Measurements from ENCODE around the gene LY6G6D. TPM values are rescaled to one million over a fixed set of nuclear protein-coding genes. Genes with fewer than 3 reads are reported as not detected.

LY6G6D gene
- total RNA-seq, 1 donor from 2014 or later = not detected

GRCh38 chr6:31717499-31718222 is 2.5 kb downstream of the LY6G6D start:
- Histone ChIP-seq H3K4me3 (no peak overlapping the region), H3K27me3 (no peaks in the 10 kb centered on the region), H3K36me3 (no peaks in the 10 kb centered on the region), H3K27ac (no peak overlapping the region), H3K4me1 (no peaks in the 10 kb centered on the region), H3K9me3 (no peaks in the 10 kb centered on the region)
- no peak for TF ChIP-seq CTCF (IDR thresholded peaks at IDR 0.05)
- DNase-seq (ENCODE audit: low spot score in 2 of 2) = no peak
- intact Hi-C loops (cut with DNase I) = no loop called here

DNA sequence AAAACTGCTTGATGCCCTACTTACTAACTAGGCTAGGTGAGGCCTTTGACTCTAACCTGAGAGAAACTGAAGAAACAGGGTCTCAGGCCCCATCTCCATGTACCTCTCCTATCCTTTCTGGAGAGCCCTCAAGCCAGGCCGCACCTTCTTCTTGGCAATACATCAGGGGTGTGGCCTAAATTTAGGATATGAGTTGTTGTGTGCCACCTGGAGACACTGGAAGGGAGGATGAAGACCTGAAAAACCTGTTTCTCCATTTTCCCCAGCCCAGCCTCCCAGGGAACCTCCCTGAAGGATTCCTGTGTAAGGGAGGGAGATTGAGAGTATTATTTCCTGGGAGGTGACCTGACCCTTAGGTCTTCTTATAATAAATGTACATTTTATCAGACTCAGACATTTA is 3.1 kb downstream of the LY6G6D start:
- Histone ChIP-seq H3K27me3 (no peaks in the 10 kb centered on the region), H3K4me1 (no peaks in the 10 kb centered on the region), H3K36me3 (no peaks in the 10 kb centered on the region), H3K4me3 (no peak overlapping the region), H3K9me3 (no peaks in the 10 kb centered on the region), H3K27ac (no peak overlapping the region)
- DNase-seq (ENCODE audit: low spot score in 2 of 2) = no peak
- intact Hi-C loops (cut with DNase I) = no loop called here
- TF ChIP-seq CTCF (IDR thresholded peaks at IDR 0.05) = no peak

DNA sequence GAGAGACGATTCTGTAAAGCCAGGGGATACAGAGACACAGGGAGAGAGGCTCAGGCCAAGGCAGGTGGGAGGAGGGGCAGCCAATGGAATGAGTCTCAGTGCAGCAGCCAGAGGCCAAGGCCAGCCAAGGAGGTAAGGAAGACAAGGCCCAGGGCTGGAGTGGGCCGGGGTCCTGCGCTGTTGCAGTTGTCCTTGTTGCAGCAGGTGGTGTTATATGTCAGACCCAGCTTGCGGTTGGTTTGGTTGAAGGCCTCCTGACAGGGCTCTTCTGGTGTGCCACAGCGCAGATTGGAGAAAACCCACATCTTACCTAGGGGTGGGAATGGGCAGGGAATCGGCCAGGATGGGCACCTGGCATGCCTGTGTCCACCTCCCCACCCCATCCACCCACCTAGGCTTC is 3.9 kb downstream of the LY6G6D start:
- TF ChIP-seq CTCF (IDR thresholded peaks at IDR 0.05) = no peak
- DNase-seq (ENCODE audit: low spot score in 2 of 2) = no peak
- Histone ChIP-seq H3K4me3 (no peak overlapping the region), H3K4me1 (no peaks in the 10 kb centered on the region), H3K27me3 (no peaks in the 10 kb centered on the region), H3K9me3 (no peaks in the 10 kb centered on the region), H3K27ac (no peak overlapping the region), H3K36me3 (peaks cover 0 to 3% of the 10 kb centered on the region in 2 donors)
- intact Hi-C loops (cut with DNase I) = no loop called here

DNA sequence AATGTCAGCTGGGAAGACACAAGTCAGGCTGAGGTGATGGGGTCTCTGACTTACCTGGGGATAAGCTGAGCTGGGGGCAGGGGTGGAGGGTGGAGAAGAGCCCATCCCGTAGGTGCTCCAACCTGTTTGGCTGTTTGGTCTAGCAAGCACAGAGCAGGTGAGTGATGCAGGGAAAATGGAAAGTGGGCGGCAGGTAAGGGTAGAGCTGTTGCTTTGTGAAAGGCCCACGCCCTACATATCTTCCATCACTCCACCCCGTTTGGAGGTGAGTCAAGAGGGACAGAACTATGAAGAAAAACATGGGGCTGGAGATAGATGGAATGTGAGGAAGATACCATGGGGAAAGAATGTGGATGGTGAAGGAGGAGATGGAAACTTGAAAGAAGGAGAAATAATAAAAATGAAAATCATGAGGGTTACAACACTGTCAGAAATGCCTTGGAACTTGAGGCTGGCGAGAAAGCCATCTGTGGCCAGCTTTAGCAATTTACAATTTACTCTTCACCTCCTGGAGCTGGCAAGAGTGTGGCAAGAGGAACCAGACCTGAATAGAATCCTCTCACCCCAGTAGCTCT is 5.1 kb downstream of the LY6G6D start:
- Histone ChIP-seq H3K4me1 (no peaks in the 10 kb centered on the region), H3K36me3 (peaks cover 0 to 5% of the 10 kb centered on the region in 2 donors), H3K9me3 (no peaks in the 10 kb centered on the region), H3K27me3 (no peaks in the 10 kb centered on the region), H3K27ac (no peak overlapping the region), H3K4me3 (no peak overlapping the region)
- intact Hi-C loops (cut with DNase I) = no loop called here
- no peak for TF ChIP-seq CTCF (IDR thresholded peaks at IDR 0.05)
- no peak for DNase-seq (ENCODE audit: low spot score in 2 of 2)

DNA sequence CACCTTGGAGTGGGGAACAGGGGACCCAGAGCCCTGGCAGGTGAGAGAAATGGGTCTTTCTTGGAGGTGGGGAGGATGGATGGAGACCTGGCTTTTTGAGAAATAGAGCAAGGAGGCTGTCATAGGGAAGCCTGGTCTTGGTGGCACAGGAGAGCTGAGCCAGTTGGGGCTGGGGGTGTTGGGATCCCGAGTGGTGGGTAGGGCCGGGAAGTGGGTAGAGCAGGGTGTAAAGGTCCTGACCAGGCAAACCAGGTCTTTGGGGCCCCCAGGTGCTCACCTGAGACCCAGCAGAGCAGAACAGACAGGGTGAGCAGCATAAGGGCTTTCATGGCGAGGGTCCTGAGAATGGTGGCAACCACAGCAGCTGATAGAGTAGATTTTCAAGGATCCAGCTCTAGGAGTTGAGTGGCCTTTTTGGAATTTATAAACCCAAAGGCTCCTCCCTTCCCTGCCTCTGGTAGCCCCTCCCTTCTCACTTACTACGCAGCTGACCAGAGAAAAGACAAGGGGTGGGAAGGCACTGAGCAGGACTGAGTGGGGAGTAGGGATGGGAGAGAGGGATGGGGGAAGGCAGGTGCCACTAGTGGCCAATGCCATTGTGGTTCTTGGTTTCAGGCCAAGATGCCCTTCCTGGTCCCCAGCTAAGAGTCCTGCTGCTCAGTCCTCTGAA is 6.3 kb downstream of the LY6G6D start, which contains the start of gene LY6G6C:
Gene LY6G6C (minus strand): TSS at position 396 of the 670 bp plus-strand sequence. CDS start 67 bp downstream, at position 329.
- Histone ChIP-seq H3K27me3 (no peaks in the 10 kb centered on the region), H3K4me3 (no peak within 1 kb of the TSS), H3K27ac (no peak within 1 kb of the TSS), H3K9me3 (no peaks in the 10 kb centered on the region), H3K4me1 (no peaks in the 10 kb centered on the region), H3K36me3 (peaks cover 9 to 12% of the 10 kb centered on the region in 2 donors)
- intact Hi-C loops (cut with DNase I) = no loop called here
- TF ChIP-seq CTCF (IDR thresholded peaks at IDR 0.05) = no peak
- DNase-seq (ENCODE audit: low spot score in 2 of 2) = no peak

Measured in ascending aorta (tissue), 2 donors.